ENCODE measurements around the gene ADAM8. TPM values are rescaled to one million over a fixed set of nuclear protein-coding genes. Genes with fewer than 3 reads are reported as not detected.
A peak's percentile ranks its signal among the peaks of the same experiment; 100 is the strongest.

The ADAM8 gene
- polyA plus RNA-seq, 1 donor from 2014 or later, result 6.4 TPM

- Histone ChIP-seq H3K4me2 (ENCODE audit: low read length) (no peak overlapping the region), H3F3A (ENCODE audit: insufficient read depth, low read length, poor library complexity, severe bottlenecking) (no peaks in the 10 kb centered on the region), H3K9ac (ENCODE audit: low read length) (no peak overlapping the region), H3K79me2 (replicated peaks; ENCODE audit: insufficient read depth, low read length) (peaks cover 25% of the 10 kb centered on the region), H3K36me3 (ENCODE audit: insufficient read depth, low read length) (no peaks in the 10 kb centered on the region), H3K27me3 (ENCODE audit: insufficient read depth, low read depth, low read length) (no peaks in the 10 kb centered on the region), H3K9me3 (ENCODE audit: low read length) (no peaks in the 10 kb centered on the region), H3K9me2 (ENCODE audit: insufficient read depth, low read length) (no peaks in the 10 kb centered on the region), H2AFZ (ENCODE audit: low read depth, low read length) (no peak overlapping the region), H4K20me1 (ENCODE audit: insufficient read depth) (no peaks in the 10 kb centered on the region), H3K4me3 (ENCODE audit: low read length) (no peak overlapping the region), H3K27ac (ENCODE audit: low read length) (no peak overlapping the region)
- TF ChIP-seq EP300 (conservative IDR thresholded peaks at IDR 0.05; ENCODE audit: poor library complexity, severe bottlenecking) (no peak), MXI1 (conservative IDR thresholded peaks at IDR 0.05; ENCODE audit: poor library complexity, severe bottlenecking) (no peak), POLR2AphosphoS5 (IDR thresholded peaks at IDR 0.05) (no peak), REST (IDR thresholded peaks at IDR 0.05; ENCODE audit: borderline replicate concordance) (no peak), RAD21 (conservative IDR thresholded peaks at IDR 0.05) (no peak), SMC3 (conservative IDR thresholded peaks at IDR 0.05; ENCODE audit: poor library complexity) (no peak), TAF1 (IDR thresholded peaks at IDR 0.05; ENCODE audit: low read depth) (no peak), CTCF (IDR thresholded peaks at IDR 0.05; ENCODE audit: poor library complexity, severe bottlenecking) (no peak), EZH2 (IDR thresholded peaks at IDR 0.05; ENCODE audit: borderline replicate concordance, insufficient read depth, low read length, poor library complexity, severe bottlenecking) (no peak)
These were observed 33.7 kb upstream of the ADAM8 start for GRCh38 chr10:133310399-133310755.

- Histone ChIP-seq H3K9ac (ENCODE audit: low read length) (no peak overlapping the region), H3K4me2 (ENCODE audit: low read length) (no peak overlapping the region), H3K36me3 (ENCODE audit: insufficient read depth, low read length) (no peaks in the 10 kb centered on the region), H4K20me1 (ENCODE audit: insufficient read depth) (no peaks in the 10 kb centered on the region), H3K79me2 (replicated peaks; ENCODE audit: insufficient read depth, low read length) (peaks cover 25% of the 10 kb centered on the region), H2AFZ (ENCODE audit: low read depth, low read length) (no peak overlapping the region), H3K4me3 (ENCODE audit: low read length) (peak overlapping the region; percentile 85), H3F3A (ENCODE audit: insufficient read depth, low read length, poor library complexity, severe bottlenecking) (no peaks in the 10 kb centered on the region), H3K9me3 (ENCODE audit: low read length) (no peaks in the 10 kb centered on the region), H3K27me3 (ENCODE audit: insufficient read depth, low read depth, low read length) (no peaks in the 10 kb centered on the region), H3K27ac (ENCODE audit: low read length) (no peak overlapping the region), H3K9me2 (ENCODE audit: insufficient read depth, low read length) (no peaks in the 10 kb centered on the region)
- TF ChIP-seq CTCF (IDR thresholded peaks at IDR 0.05; ENCODE audit: poor library complexity, severe bottlenecking) (no peak), POLR2AphosphoS5 (IDR thresholded peaks at IDR 0.05) (no peak), RAD21 (conservative IDR thresholded peaks at IDR 0.05) (no peak), SMC3 (conservative IDR thresholded peaks at IDR 0.05; ENCODE audit: poor library complexity) (no peak), TAF1 (IDR thresholded peaks at IDR 0.05; ENCODE audit: low read depth) (no peak), MXI1 (conservative IDR thresholded peaks at IDR 0.05; ENCODE audit: poor library complexity, severe bottlenecking) (no peak), REST (IDR thresholded peaks at IDR 0.05; ENCODE audit: borderline replicate concordance) (no peak), EZH2 (IDR thresholded peaks at IDR 0.05; ENCODE audit: borderline replicate concordance, insufficient read depth, low read length, poor library complexity, severe bottlenecking) (no peak), EP300 (conservative IDR thresholded peaks at IDR 0.05; ENCODE audit: poor library complexity, severe bottlenecking) (no peak)
These were observed 33.2 kb upstream of the ADAM8 start for GRCh38 chr10:133309720-133310398.
